Activated naive CD8-positive, alpha-beta T cell treated with anti-CD3 and anti-CD28 coated beads for 36 hours (primary cell): ENCODE measurements around the gene NR4A3. TPM values are rescaled to one million over a fixed set of nuclear protein-coding genes. Genes with fewer than 3 reads are reported as not detected.
A peak's percentile ranks its signal among the peaks of the same experiment; 100 is the strongest.

Experiments
- DNase-seq: peaks from one replicate; pipeline ENCODE4 v3.0.0; 2021
- H3K27ac Mint-ChIP-seq: one replicate; pipeline ENCODE4 v1.8.0; 2022; ENCODE audit warnings: mild to moderate bottlenecking, moderate library complexity, mixed read lengths
- H3K27me3 Mint-ChIP-seq: one replicate; pipeline ENCODE4 v1.8.0; 2022; ENCODE audit warnings: mild to moderate bottlenecking, mixed read lengths
- H3K36me3 Mint-ChIP-seq: one replicate; pipeline ENCODE4 v1.8.0; 2021; ENCODE audit warnings: mild to moderate bottlenecking, mixed read lengths
- H3K4me1 Mint-ChIP-seq: one replicate; pipeline ENCODE4 v1.8.0; 2021; ENCODE audit warnings: mixed read lengths
- H3K4me3 Mint-ChIP-seq: one replicate; pipeline ENCODE4 v1.8.0; 2022; ENCODE audit warnings: mild to moderate bottlenecking, moderate library complexity, mixed read lengths
- H3K9me3 Mint-ChIP-seq: one replicate; pipeline ENCODE4 v1.8.0; 2022; ENCODE audit warnings: mixed read lengths
- total RNA-seq, 2 experiments: library from RNA; stranded (reverse); gene quantifications; one replicate each; pipeline ENCODE4 v1.2.3, GENCODE V29; 2021

NR4A3 gene
- total RNA-seq, 2 experiments from 2014 or later = 35.7 to 36.9 TPM

GRCh38 chr9:99906403-99907207 lies 84.9 kb downstream of the NR4A3 start, which contains the start of gene STX17:
Gene STX17 (plus strand): TSS chr9:99906654. CDS start chr9:99915240, 8,586 bp downstream.
- peak; percentile 81 for DNase-seq
- H3K36me3 Mint-ChIP-seq = peaks cover 4% of the 10 kb centered on the region
- peak within 1 kb of the TSS; percentile 96 for H3K27ac Mint-ChIP-seq
- peak within 1 kb of the TSS; percentile 97 for H3K4me3 Mint-ChIP-seq
- no peaks in the 10 kb centered on the region for H3K9me3 Mint-ChIP-seq
- peaks cover 31% of the 10 kb centered on the region for H3K4me1 Mint-ChIP-seq
- peaks cover 3% of the 10 kb centered on the region for H3K27me3 Mint-ChIP-seq

GRCh38 chr9:99907208-99907532 lies 85.5 kb downstream of the NR4A3 start:
- Mint-ChIP-seq H3K4me3 (peak overlapping the region; percentile 97), H3K27me3 (peaks cover 3% of the 10 kb centered on the region), H3K36me3 (peaks cover 6% of the 10 kb centered on the region)

GRCh38 chr9:99911600-99911999 lies 89.9 kb downstream of the NR4A3 start:
- H3K36me3 Mint-ChIP-seq = peaks cover 18% of the 10 kb centered on the region
- no peak overlapping the region for H3K27ac Mint-ChIP-seq
- H3K9me3 Mint-ChIP-seq = no peaks in the 10 kb centered on the region
- H3K4me3 Mint-ChIP-seq = no peak overlapping the region
- peaks cover 43% of the 10 kb centered on the region for H3K4me1 Mint-ChIP-seq
- DNase-seq = no peak
- no peaks in the 10 kb centered on the region for H3K27me3 Mint-ChIP-seq

More at GRCh38 chr9:99907208-99907532, 85.5 kb downstream of the NR4A3 start:
- Mint-ChIP-seq H3K9me3 (no peaks in the 10 kb centered on the region), H3K27ac (peak overlapping the region; percentile 96), H3K4me1 (peaks cover 34% of the 10 kb centered on the region)
- no peak for DNase-seq

Other genes with a start within 250 kb of the NR4A3 start
- gene STX17, start 84.8 kb downstream of the NR4A3 start, total RNA-seq = 10 to 100 TPM; 27.4 to 33.4 TPM